Tibial artery (tissue), 4 donors: ENCODE data around the gene PRDM16.
A peak's percentile ranks its signal among the peaks of the same experiment; 100 is the strongest.

Experiments
- DNase-seq, 2 donors: peaks; one replicate each; pipeline ENCODE4 v3.0.0-alpha.2; 2019
- H3K27ac ChIP-seq, 2 donors: fragments of 200-600 bp; sonication (generic) in 1 of 2; 1 replicate in 1 of 2; 2 replicates in 1 of 2; pipeline ENCODE4 v1.5.1; 2018 to 2019; ENCODE audit warnings: mild to moderate bottlenecking in 1 of 2
- H3K27me3 ChIP-seq, 2 donors: fragments of 200-600 bp; sonication (generic) in 1 of 2; one replicate each; pipeline versions ENCODE4 v1.5.1 to v1.6.0; 2016 to 2019
- H3K36me3 ChIP-seq, 3 donors: fragments of 200-600 bp; sonication (generic) in 2 of 3; one replicate each; pipeline ENCODE4 v1.5.1; 2016 to 2019; ENCODE audit warnings: mild to moderate bottlenecking in 2 of 3
- H3K4me1 ChIP-seq, 4 donors: fragments of 200-600 bp; sonication (generic) in 2 of 4; 1 replicate in 3 of 4; 2 replicates in 1 of 4; pipeline ENCODE4 v1.5.1; 2016 to 2019
- H3K4me3 ChIP-seq, 2 donors: fragments of 200-600 bp; sonication (generic) in 1 of 2; 1 replicate in 1 of 2; 2 replicates in 1 of 2; pipeline ENCODE4 v1.5.1; 2018 to 2019; ENCODE audit warnings: mild to moderate bottlenecking in 2 of 2
- H3K9me3 ChIP-seq, 3 donors: fragments of 200-600 bp; sonication (generic) in 1 of 3; one replicate each; pipeline ENCODE4 v1.5.1; 2016 to 2019
- CTCF ChIP-seq, 2 experiments: fragments of 200-600 bp in 1 of 2; fragments of 450-650 bp in 1 of 2; IDR thresholded peaks; one replicate each; pipeline ENCODE4 v1.5.1; 2017 to 2019; ENCODE audit warnings: antibody characterized with exemption in 2 of 2, mild to moderate bottlenecking in 1 of 2, moderate library complexity in 1 of 2
- intact Hi-C: fragments of 100-400 bp; cut with DNase I; formaldehyde crosslinking; loops from one replicate; pipeline ENCODE4 v1.15.0; 2023; ENCODE audit warnings: low total_unique reads

PRDM16 gene

GRCh38 chr1:3315399-3316339 lies 246.7 kb downstream of the PRDM16 start:
- Histone ChIP-seq H3K4me3 (no peak overlapping the region), H3K36me3 (no peaks in the 10 kb centered on the region), H3K4me1 (peaks cover 4 to 73% (median 60%) of the 10 kb centered on the region in 4 donors), H3K27me3 (no peaks in the 10 kb centered on the region), H3K27ac (peak overlapping the region; percentile 96 to 97), H3K9me3 (no peaks in the 10 kb centered on the region)
- TF ChIP-seq CTCF (IDR thresholded peaks at IDR 0.05): no peak
- no peak for DNase-seq
- intact Hi-C loops: no loop called here

GRCh38 chr1:3316340-3316943 lies 247.4 kb downstream of the PRDM16 start:
- no peaks in the 10 kb centered on the region for H3K9me3 ChIP-seq
- H3K4me3 ChIP-seq: no peak overlapping the region
- H3K36me3 ChIP-seq: no peaks in the 10 kb centered on the region
- peak overlapping the region; percentile 96 to 97 for H3K27ac ChIP-seq
- peaks cover 4 to 73% (median 59%) of the 10 kb centered on the region in 4 donors for H3K4me1 ChIP-seq
- TF ChIP-seq CTCF (IDR thresholded peaks at IDR 0.05): no peak
- H3K27me3 ChIP-seq: no peaks in the 10 kb centered on the region
- DNase-seq: no peak
- intact Hi-C loops: no loop called here

- intact Hi-C loops: no loop called here
- TF ChIP-seq CTCF (IDR thresholded peaks at IDR 0.05): no peak
- no peak for DNase-seq
- peaks cover 4 to 72% (median 55%) of the 10 kb centered on the region in 4 donors for H3K4me1 ChIP-seq
- H3K27ac ChIP-seq: peak overlapping the region in 1 of 2 donors; percentile 96
- no peaks in the 10 kb centered on the region for H3K9me3 ChIP-seq
- no peaks in the 10 kb centered on the region for H3K27me3 ChIP-seq
- H3K36me3 ChIP-seq: no peaks in the 10 kb centered on the region
- H3K4me3 ChIP-seq: no peak overlapping the region
These were observed 248.5 kb downstream of the PRDM16 start for GRCh38 chr1:3317456-3317855.

GRCh38 chr1:3318329-3318728 lies 249.3 kb downstream of the PRDM16 start:
- H3K36me3 ChIP-seq: no peaks in the 10 kb centered on the region
- H3K4me1 ChIP-seq: peaks cover 2 to 74% (median 55%) of the 10 kb centered on the region in 4 donors
- TF ChIP-seq CTCF (IDR thresholded peaks at IDR 0.05): no peak
- H3K27ac ChIP-seq: no peak overlapping the region
- intact Hi-C loops: no loop called here
- no peaks in the 10 kb centered on the region for H3K27me3 ChIP-seq
- no peaks in the 10 kb centered on the region for H3K9me3 ChIP-seq
- no peak for DNase-seq
- H3K4me3 ChIP-seq: no peak overlapping the region

GRCh38 chr1:3319874-3320245 lies 250.9 kb downstream of the PRDM16 start:
- intact Hi-C loops: no loop called here
- Histone ChIP-seq H3K27ac (peak overlapping the region; percentile 14 to 38), H3K4me1 (peaks cover 0 to 64% (median 41%) of the 10 kb centered on the region in 4 donors), H3K9me3 (no peaks in the 10 kb centered on the region), H3K4me3 (no peak overlapping the region), H3K36me3 (no peaks in the 10 kb centered on the region), H3K27me3 (no peaks in the 10 kb centered on the region)
- peak; percentile 70 to 82 for TF ChIP-seq CTCF (IDR thresholded peaks at IDR 0.05)
- no peak for DNase-seq
